Uterus (tissue), 2 donors: Measurements from ENCODE around the gene ADAMTS3.

Experiments
- CTCF ChIP-seq, 4 experiments: fragments of 200-600 bp in 2 of 4; fragments of 450-650 bp in 2 of 4; sonication (generic) in 2 of 4; IDR thresholded peaks; one replicate each; pipeline ENCODE4 v1.5.1; 2016 to 2019; ENCODE audit warnings: antibody characterized with exemption in 4 of 4, mild to moderate bottlenecking in 2 of 4, moderate library complexity in 1 of 4
- POLR2A ChIP-seq, 2 donors: fragments of 450-650 bp; IDR thresholded peaks; one replicate each; pipeline ENCODE4 v1.6.1; 2016; ENCODE audit warnings: antibody characterized with exemption in 2 of 2, mild to moderate bottlenecking in 1 of 2, moderate library complexity in 1 of 2

GRCh38 chr4:72318421-72319170, 250.4 kb downstream of the ADAMTS3 start:
- TF ChIP-seq CTCF (IDR thresholded peaks at IDR 0.05) (no peak), POLR2A (IDR thresholded peaks at IDR 0.05) (no peak)
